Neuronal stem cell (in vitro differentiated cells): ENCODE data around the gene TCF4.

Experiments used
- DNase-seq: peaks from one replicate; pipeline ENCODE4 v3.0.0-alpha.2; 2013; ENCODE audit warnings: low spot score
- H2AFZ ChIP-seq: one replicate; pipeline ENCODE4 v1.6.1; 2013; ENCODE audit warnings: mild to moderate bottlenecking, low read length, inconsistent platforms
- H2AK5ac ChIP-seq: 2 replicates; pipeline ENCODE4 v1.6.1; 2013; ENCODE audit warnings: low read depth, mild to moderate bottlenecking, inconsistent platforms, low read length, moderate library complexity, mixed read lengths
- H2BK120ac ChIP-seq: 2 replicates; pipeline ENCODE4 v1.6.1; 2013; ENCODE audit warnings: low read depth, mild to moderate bottlenecking, inconsistent platforms, low read length, moderate library complexity, mixed read lengths
- H2BK12ac ChIP-seq: one replicate; pipeline ENCODE4 v1.6.1; 2013; ENCODE audit warnings: low read length, inconsistent platforms
- H2BK15ac ChIP-seq: 2 replicates; pipeline ENCODE4 v1.6.1; 2013; ENCODE audit warnings: mild to moderate bottlenecking, low read length, inconsistent platforms, mixed read lengths
- H2BK5ac ChIP-seq: one replicate; pipeline ENCODE4 v1.6.1; 2013; ENCODE audit warnings: inconsistent platforms, mild to moderate bottlenecking, low read length, moderate library complexity
- H3K14ac ChIP-seq: one replicate; pipeline ENCODE4 v1.6.1; 2013; ENCODE audit warnings: low read length, inconsistent platforms
- H3K18ac ChIP-seq: 2 replicates; pipeline ENCODE4 v1.6.1; 2013; ENCODE audit warnings: low read length, inconsistent platforms
- H3K23ac ChIP-seq: 2 replicates; pipeline ENCODE4 v1.6.1; 2013; ENCODE audit warnings: low read depth, mild to moderate bottlenecking, mixed read lengths, low read length, inconsistent platforms; ENCODE audit not compliant: poor library complexity
- H3K27ac ChIP-seq: replicated peaks from 3 replicates; pipeline ENCODE4 v1.5.1; 2013; ENCODE audit warnings: low read length, inconsistent platforms
- H3K27me3 ChIP-seq, 3 experiments: 2 replicates each; pipeline ENCODE4 v1.6.1; 2013; ENCODE audit warnings: low read length in 3 of 3, mild to moderate bottlenecking in 2 of 3, inconsistent platforms in 1 of 3, low read depth in 1 of 3, mixed read lengths in 1 of 3, moderate library complexity in 1 of 3; ENCODE audit not compliant: control insufficient read depth in 3 of 3, insufficient read depth in 3 of 3
- H3K36me3 ChIP-seq, 2 donors: replicated peaks in 1 of 2; 2 replicates each; pipeline ENCODE4 v1.6.1; 2013; ENCODE audit warnings: low read length in 2 of 2; ENCODE audit not compliant: control insufficient read depth in 2 of 2, insufficient read depth in 2 of 2
- H3K4ac ChIP-seq: 2 replicates; pipeline ENCODE4 v1.6.1; 2013; ENCODE audit warnings: inconsistent platforms, mild to moderate bottlenecking, low read length, moderate library complexity
- H3K4me1 ChIP-seq, 2 donors: 1 replicate in 1 of 2; 2 replicates in 1 of 2; pipeline ENCODE4 v1.6.1; 2013; ENCODE audit warnings: low read length in 2 of 2, low read depth in 1 of 2; ENCODE audit not compliant: control insufficient read depth in 2 of 2, insufficient read depth in 1 of 2
- H3K4me2 ChIP-seq: one replicate; pipeline ENCODE4 v1.6.1; 2013; ENCODE audit warnings: mild to moderate bottlenecking, low read length, inconsistent platforms; ENCODE audit not compliant: insufficient read depth, poor library complexity, severe bottlenecking
- H3K4me3 ChIP-seq, 2 donors: 2 replicates each; pipeline ENCODE4 v1.5.1; 2013; ENCODE audit warnings: low read length in 2 of 2, mild to moderate bottlenecking in 2 of 2, inconsistent platforms in 1 of 2, moderate library complexity in 1 of 2
- H3K79me1 ChIP-seq: one replicate; pipeline ENCODE4 v1.6.1; 2013; ENCODE audit warnings: low read depth, mild to moderate bottlenecking, inconsistent platforms, low read length, moderate library complexity
- H3K9ac ChIP-seq: one replicate; pipeline ENCODE4 v1.6.1; 2013; ENCODE audit warnings: mild to moderate bottlenecking, low read depth, low read length, inconsistent platforms; ENCODE audit not compliant: poor library complexity
- H3K9me3 ChIP-seq, 2 donors: replicated peaks in 1 of 2; 2 replicates each; pipeline versions ENCODE3 to v1.6.1; 2013; ENCODE audit warnings: low read length in 2 of 2, mild to moderate bottlenecking in 2 of 2, inconsistent platforms in 1 of 2, low read depth in 1 of 2, mixed read lengths in 1 of 2, moderate library complexity in 1 of 2; ENCODE audit not compliant: control insufficient read depth in 2 of 2, insufficient read depth in 1 of 2
- H4K8ac ChIP-seq: one replicate; pipeline ENCODE4 v1.6.1; 2013; ENCODE audit warnings: low read depth, mild to moderate bottlenecking, inconsistent platforms, low read length, moderate library complexity
- H4K91ac ChIP-seq: one replicate; pipeline ENCODE4 v1.6.1; 2013; ENCODE audit warnings: low read length, low read depth, mild to moderate bottlenecking, inconsistent platforms; ENCODE audit not compliant: poor library complexity
- whole genome bisulfite sequencing, 2 donors: extraction: QIAGEN DNeasy Blood & Tissue Kit; methylation state at CpG; one replicate each; pipeline ENCODE4 v1.1.7; 2013; ENCODE audit warnings: missing lambda C conversion rate in 2 of 2, mixed read lengths in 1 of 2; ENCODE audit not compliant: insufficient read length in 2 of 2, insufficient replicate concordance in 1 of 2; ENCODE audit errors: extremely low coverage in 2 of 2; 5-methylcytosine and 5-hydroxymethylcytosine counted together

TCF4 gene

DNA sequence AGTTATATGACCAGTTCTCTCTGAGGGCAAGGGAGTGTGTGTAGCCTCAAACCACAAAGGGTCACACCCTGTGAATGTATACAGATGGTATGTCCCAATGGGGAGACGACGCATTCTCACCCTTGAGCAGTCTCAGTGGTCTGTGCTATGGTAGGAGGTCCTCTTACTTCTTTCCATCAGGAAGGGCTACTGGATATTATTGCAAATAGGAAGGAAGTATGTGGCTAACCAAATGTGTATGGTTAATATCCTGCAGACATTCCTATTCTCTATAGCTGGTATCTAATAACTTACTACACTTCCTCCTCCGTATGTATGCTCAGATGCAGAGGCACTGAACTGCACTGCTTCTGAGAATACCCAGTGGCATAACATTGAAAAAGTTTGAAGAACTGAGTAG lies 322.0 kb downstream of the TCF4 start:
- Histone ChIP-seq H3K4me1 (peaks cover 6 to 15% of the 10 kb centered on the region in 2 donors), H2BK120ac (no peak overlapping the region), H3K9ac (no peak overlapping the region), H3K4me2 (no peak overlapping the region), H3K27ac (no peak overlapping the region), H3K79me1 (no peaks in the 10 kb centered on the region), H3K14ac (no peak overlapping the region), H3K4ac (no peak overlapping the region), H3K9me3 (no peaks in the 10 kb centered on the region), H2BK5ac (no peak overlapping the region), H3K27me3 (no peaks in the 10 kb centered on the region), H3K18ac (no peak overlapping the region), H3K4me3 (no peak overlapping the region), H3K23ac (no peak overlapping the region), H4K8ac (no peak overlapping the region), H3K36me3 (peaks cover 19 to 89% of the 10 kb centered on the region in 2 donors), H2BK15ac (no peak overlapping the region), H2AK5ac (no peak overlapping the region), H2AFZ (no peak overlapping the region), H4K91ac (no peak overlapping the region), H2BK12ac (no peak overlapping the region)
- DNase-seq: no peak
- WGBS, 2 donors: no CpG with 5 or more reads among the region's 3 CpGs

DNA sequence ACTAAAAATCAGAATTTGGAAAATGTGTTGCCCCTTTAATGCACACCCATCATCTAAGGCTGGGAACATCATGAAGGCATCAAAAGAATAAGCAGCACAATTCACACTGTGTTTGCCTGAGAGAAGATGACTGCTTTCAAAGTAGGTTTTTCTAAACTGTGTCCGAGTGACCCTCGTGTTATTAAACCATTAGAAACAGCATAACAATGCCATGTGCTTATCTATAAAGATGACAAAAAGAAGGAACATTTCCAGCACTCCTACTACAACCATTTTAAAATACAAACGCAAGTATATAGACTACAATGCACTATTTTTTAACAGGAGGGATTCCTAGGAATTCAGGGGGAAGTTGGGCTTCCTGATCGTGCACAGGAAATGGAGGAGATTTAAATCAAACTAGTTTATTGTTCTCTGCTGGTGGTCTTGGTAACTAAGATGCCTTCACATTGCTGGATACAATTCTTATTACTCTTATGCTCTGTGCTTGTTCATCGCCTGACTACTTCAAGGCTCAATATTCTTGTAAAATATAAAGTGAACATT lies 322.8 kb downstream of the TCF4 start:
- no CpG with 5 or more reads among the region's 5 CpGs for whole genome bisulfite sequencing, 2 donors
- no peak overlapping the region for H3K27ac ChIP-seq
- H3K23ac ChIP-seq: no peak overlapping the region

DNA sequence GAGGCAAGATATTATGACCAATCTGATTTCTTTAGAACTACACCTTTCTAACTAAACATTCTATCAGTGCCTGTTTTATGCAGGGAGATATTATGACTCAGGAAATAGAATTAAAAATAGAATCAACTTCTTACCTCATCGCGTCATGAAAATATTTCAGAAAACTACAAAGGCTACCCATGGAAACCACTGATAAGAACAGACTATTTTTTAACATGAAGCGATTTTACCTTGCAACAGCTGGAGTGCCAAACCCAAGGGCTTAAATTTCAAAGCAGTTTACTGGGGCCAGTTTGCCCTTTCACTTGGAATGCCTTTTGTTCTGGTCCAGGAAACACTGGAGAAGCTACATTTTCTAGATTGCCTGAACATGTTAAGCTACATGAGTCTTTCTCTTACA lies 323.9 kb downstream of the TCF4 start:
- no peak overlapping the region for H3K4me3 ChIP-seq
- no peak overlapping the region for H4K91ac ChIP-seq
- no peak overlapping the region for H3K27ac ChIP-seq
- H3K9me3 ChIP-seq: no peaks in the 10 kb centered on the region
- H3K4ac ChIP-seq: no peak overlapping the region
- H2BK5ac ChIP-seq: no peak overlapping the region
- H4K8ac ChIP-seq: no peak overlapping the region
- no peak overlapping the region for H2AK5ac ChIP-seq
- no peaks in the 10 kb centered on the region for H3K27me3 ChIP-seq
- no peak overlapping the region for H3K14ac ChIP-seq
- H3K18ac ChIP-seq: no peak overlapping the region
- H3K23ac ChIP-seq: no peak overlapping the region
- H2BK15ac ChIP-seq: no peak overlapping the region
- H2AFZ ChIP-seq: no peak overlapping the region
- no peak overlapping the region for H2BK120ac ChIP-seq
- peaks cover 12 to 89% of the 10 kb centered on the region in 2 donors for H3K36me3 ChIP-seq
- H3K4me2 ChIP-seq: no peak overlapping the region
- peaks cover 6 to 15% of the 10 kb centered on the region in 2 donors for H3K4me1 ChIP-seq
- DNase-seq: peak; percentile 21
- H2BK12ac ChIP-seq: no peak overlapping the region
- no peak overlapping the region for H3K9ac ChIP-seq
- H3K79me1 ChIP-seq: no peaks in the 10 kb centered on the region
- no CpG with 5 or more reads among the region's 3 CpGs for WGBS, 2 donors

More for the DNA sequence above, 322.8 kb downstream of the TCF4 start:
- Histone ChIP-seq H3K9ac (no peak overlapping the region), H3K79me1 (no peaks in the 10 kb centered on the region), H3K9me3 (no peaks in the 10 kb centered on the region), H4K8ac (no peak overlapping the region), H3K27me3 (no peaks in the 10 kb centered on the region), H4K91ac (no peak overlapping the region), H2BK5ac (no peak overlapping the region), H3K4me1 (peaks cover 6 to 15% of the 10 kb centered on the region in 2 donors), H2BK12ac (no peak overlapping the region), H3K4me2 (no peak overlapping the region), H3K36me3 (peaks cover 19 to 89% of the 10 kb centered on the region in 2 donors), H2BK15ac (no peak overlapping the region), H2AK5ac (no peak overlapping the region), H2AFZ (no peak overlapping the region), H3K18ac (no peak overlapping the region), H3K4ac (no peak overlapping the region), H3K14ac (no peak overlapping the region), H3K4me3 (no peak overlapping the region), H2BK120ac (no peak overlapping the region)
- DNase-seq: no peak

DNA sequence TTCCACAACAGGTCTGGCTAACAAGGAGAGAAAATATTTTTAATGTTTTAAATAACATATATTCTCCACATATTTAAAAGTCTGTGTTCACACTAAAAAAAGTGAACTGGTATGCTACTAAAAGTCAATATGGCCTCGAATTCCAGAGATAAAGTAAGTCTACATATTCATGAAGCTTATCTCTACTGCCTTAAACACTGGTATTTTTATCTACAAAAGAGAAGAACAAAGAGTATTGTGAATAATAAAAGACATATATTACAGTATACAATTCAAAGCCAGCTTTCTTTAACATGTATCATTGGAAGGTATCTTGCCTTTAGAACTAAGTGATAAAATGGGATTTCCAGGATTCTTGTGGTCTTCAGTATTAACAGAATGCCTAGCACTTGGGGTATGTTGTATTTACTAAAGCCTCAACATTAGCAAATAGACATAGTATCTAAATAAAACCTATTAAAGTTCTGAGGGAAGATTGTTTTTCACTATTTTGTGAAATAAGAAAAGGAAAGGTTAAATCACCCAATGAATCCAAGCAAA lies 325.9 kb downstream of the TCF4 start:
- H3K4me3 ChIP-seq: no peak overlapping the region
- H3K9ac ChIP-seq: no peak overlapping the region
- H3K9me3 ChIP-seq: no peaks in the 10 kb centered on the region
- H4K91ac ChIP-seq: no peak overlapping the region
- WGBS, 2 donors: no CpG with 5 or more reads among the region's 1 CpG
- H2BK15ac ChIP-seq: no peak overlapping the region
- no peak overlapping the region for H3K18ac ChIP-seq
- no peak overlapping the region for H3K27ac ChIP-seq
- H2AFZ ChIP-seq: no peak overlapping the region
- H3K4me1 ChIP-seq: peaks cover 6 to 15% of the 10 kb centered on the region in 2 donors
- no peak overlapping the region for H3K14ac ChIP-seq
- no peak overlapping the region for H4K8ac ChIP-seq
- H3K79me1 ChIP-seq: no peaks in the 10 kb centered on the region
- H3K4me2 ChIP-seq: no peak overlapping the region
- H3K23ac ChIP-seq: no peak overlapping the region
- H2BK120ac ChIP-seq: no peak overlapping the region
- no peak for DNase-seq
- H2BK5ac ChIP-seq: no peak overlapping the region
- no peak overlapping the region for H2AK5ac ChIP-seq
- peaks cover 8 to 87% of the 10 kb centered on the region in 2 donors for H3K36me3 ChIP-seq
- H3K4ac ChIP-seq: no peak overlapping the region
- no peak overlapping the region for H2BK12ac ChIP-seq
- no peaks in the 10 kb centered on the region for H3K27me3 ChIP-seq
